ENCODE data around the gene UCN2.

DNA sequence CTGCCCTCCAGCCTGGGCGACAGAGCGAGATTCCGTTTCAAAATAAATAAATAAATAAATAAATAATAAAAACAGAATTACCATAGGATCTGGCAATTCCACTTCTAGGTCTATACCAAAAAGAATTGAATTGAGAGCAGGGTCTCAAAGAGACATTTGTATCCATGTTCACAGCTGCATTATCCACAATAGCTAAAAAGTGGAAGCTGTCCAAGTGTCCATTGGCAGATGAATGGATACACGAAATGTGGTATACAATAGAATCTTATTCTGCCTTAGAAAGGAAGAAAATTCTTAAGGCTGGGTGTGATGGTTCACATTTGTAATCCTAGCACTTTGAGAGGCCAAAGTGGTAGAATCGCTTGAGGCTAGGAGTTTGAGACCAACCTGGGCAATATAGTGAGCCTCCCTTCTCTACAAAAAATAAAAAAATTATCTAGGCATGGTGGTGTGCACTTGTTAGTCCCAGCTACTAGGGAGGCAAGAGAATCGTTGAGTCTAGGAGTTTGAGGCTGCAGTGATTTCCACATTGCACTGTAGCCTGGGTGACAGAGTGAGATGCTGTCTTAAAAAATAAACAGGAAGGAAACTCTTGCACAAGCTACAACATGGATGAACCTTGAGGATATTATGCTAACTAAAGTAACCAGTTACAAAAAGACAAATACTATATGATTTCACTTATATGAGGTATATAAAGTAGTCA is 31.2 kb downstream of the UCN2 start:
- TF ChIP-seq POLR2A (IDR thresholded peaks at IDR 0.05), result no peak
- TF ChIP-seq, protein P1, sequence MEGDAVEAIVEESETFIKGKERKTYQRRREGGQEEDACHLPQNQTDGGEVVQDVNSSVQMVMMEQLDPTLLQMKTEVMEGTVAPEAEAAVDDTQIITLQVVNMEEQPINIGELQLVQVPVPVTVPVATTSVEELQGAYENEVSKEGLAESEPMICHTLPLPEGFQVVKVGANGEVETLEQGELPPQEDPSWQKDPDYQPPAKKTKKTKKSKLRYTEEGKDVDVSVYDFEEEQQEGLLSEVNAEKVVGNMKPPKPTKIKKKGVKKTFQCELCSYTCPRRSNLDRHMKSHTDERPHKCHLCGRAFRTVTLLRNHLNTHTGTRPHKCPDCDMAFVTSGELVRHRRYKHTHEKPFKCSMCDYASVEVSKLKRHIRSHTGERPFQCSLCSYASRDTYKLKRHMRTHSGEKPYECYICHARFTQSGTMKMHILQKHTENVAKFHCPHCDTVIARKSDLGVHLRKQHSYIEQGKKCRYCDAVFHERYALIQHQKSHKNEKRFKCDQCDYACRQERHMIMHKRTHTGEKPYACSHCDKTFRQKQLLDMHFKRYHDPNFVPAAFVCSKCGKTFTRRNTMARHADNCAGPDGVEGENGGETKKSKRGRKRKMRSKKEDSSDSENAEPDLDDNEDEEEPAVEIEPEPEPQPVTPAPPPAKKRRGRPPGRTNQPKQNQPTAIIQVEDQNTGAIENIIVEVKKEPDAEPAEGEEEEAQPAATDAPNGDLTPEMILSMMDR (IDR thresholded peaks at IDR 0.05), result no peak
